GM12878 (cell line): ENCODE data around the gene PPP5C. TPM values are rescaled to one million over a fixed set of nuclear protein-coding genes. Genes with fewer than 3 reads are reported as not detected.

Experiments used
- ATAC-seq: fragments of 200-7000 bp; cut with Tn5 transposase; 3 replicates; pipeline ENCODE4 v1.9.1; 2020; ENCODE audit warnings: mild to moderate bottlenecking, moderate library complexity
- BruUV-seq: library from RNA; stranded (reverse); fragments of 400-500 nt; replicated peaks from 2 replicates; lab custom pipeline; 2021; lab: Mats Ljungman, UMichigan
- CTCF ChIA-PET: fragments of 300-600 bp; sonication (Branson Sonifier 250); formaldehyde crosslinking; extraction: SDS; loops from one replicate; lab custom pipeline; 2021; ENCODE audit warnings: inconsistent platforms; lab: Yijun Ruan, JAX
- POLR2A ChIA-PET: fragments of 350-600 bp; formaldehyde crosslinking; extraction: SDS; loops from one replicate; lab custom pipeline; 2021; ENCODE audit warnings: inconsistent platforms; lab: Charles Lee
- RAD21 ChIA-PET: fragments of 300-600 bp; sonication (Branson Sonifier 250); formaldehyde crosslinking; loops from one replicate; lab custom pipeline; 2023; ENCODE audit warnings: antibody characterized with exemption; ENCODE audit not compliant: unreplicated experiment; lab: Charles Lee
- SMC1A ChIA-PET: fragments of 300-600 bp; sonication (Branson Sonifier 250); formaldehyde crosslinking; loops from one replicate; lab custom pipeline; 2023; ENCODE audit not compliant: unreplicated experiment, uncharacterized antibody; lab: Charles Lee
- DNase-seq: peaks from one replicate; pipeline ENCODE4 v3.0.0-alpha.2; 2011; ENCODE audit warnings: low read depth, low spot score
- FAIRE-seq: peaks from 3 replicates; lab custom pipeline; 2011; peaks lifted over from hg19 to GRCh38; lab: Jason Lieb, UNC
- H2AFZ ChIP-seq: 2 replicates; pipeline ENCODE4 v1.6.0; 2011; ENCODE audit warnings: low read depth, low read length, control low read depth; ENCODE audit not compliant: control insufficient read depth
- H3K27ac ChIP-seq: 2 replicates; pipeline ENCODE4 v1.5.1; 2011; ENCODE audit warnings: control low read depth; ENCODE audit not compliant: control insufficient read depth, insufficient read depth
- H3K27me3 ChIP-seq, 2 experiments: replicated peaks in 1 of 2; 2 replicates each; pipeline versions ENCODE4 v1.6.0 to v1.6.1; 2011; ENCODE audit warnings: low read length in 1 of 2; ENCODE audit not compliant: control insufficient read depth in 2 of 2, insufficient read depth in 2 of 2
- H3K36me3 ChIP-seq, 2 experiments: 2 replicates each; pipeline ENCODE4 v1.5.1; 2011; ENCODE audit warnings: low read length in 1 of 2; ENCODE audit not compliant: control insufficient read depth in 2 of 2, insufficient read depth in 2 of 2
- H3K4me1 ChIP-seq: 2 replicates; pipeline ENCODE4 v1.6.1; 2011; ENCODE audit warnings: mild to moderate bottlenecking, low read length, moderate library complexity, mixed read lengths; ENCODE audit not compliant: control insufficient read depth, insufficient read depth
- H3K4me2 ChIP-seq: 2 replicates; pipeline ENCODE4 v1.6.0; 2011; ENCODE audit warnings: control low read depth; ENCODE audit not compliant: control insufficient read depth, insufficient read depth
- H3K4me3 ChIP-seq: fragments of 200-600 bp; sonication (generic); 2 replicates; pipeline ENCODE4 v1.5.1; 2016
- H3K79me2 ChIP-seq: 2 replicates; pipeline ENCODE4 v1.6.0; 2011; ENCODE audit warnings: low read length; ENCODE audit not compliant: control insufficient read depth, insufficient read depth
- H3K9ac ChIP-seq: 2 replicates; pipeline ENCODE4 v1.8.0; 2011; ENCODE audit warnings: low read length, control low read depth, mixed read lengths; ENCODE audit not compliant: control insufficient read depth, insufficient read depth
- H3K9me3 ChIP-seq: replicated peaks from 3 replicates; pipeline ENCODE4 v1.5.1; 2011; ENCODE audit warnings: mild to moderate bottlenecking, low read length; ENCODE audit not compliant: control insufficient read depth, insufficient read depth
- H4K20me1 ChIP-seq: 2 replicates; pipeline ENCODE4 v1.6.0; 2011; ENCODE audit not compliant: control insufficient read depth, insufficient read depth
- CHD2 ChIP-seq: IDR thresholded peaks from 2 replicates; pipeline ENCODE4 v1.6.1; 2011; ENCODE audit warnings: low read depth, low read length, improper control_type of control experiment, borderline replicate concordance
- CHD4 ChIP-seq: fragments of 200-600 bp; sonication (generic); IDR thresholded peaks from 2 replicates; pipeline ENCODE4 v1.6.1; 2016; ENCODE audit warnings: mild to moderate bottlenecking
- HCFC1 ChIP-seq: fragments of 150-350 bp; IDR thresholded peaks from 2 replicates; pipeline ENCODE4 v1.6.1; 2014; ENCODE audit warnings: low read length
- HDAC6 ChIP-seq: fragments of 200-600 bp; sonication (generic); IDR thresholded peaks from one replicate; pipeline ENCODE4 v1.8.0; 2017; ENCODE audit warnings: antibody characterized with exemption; ENCODE audit not compliant: unreplicated experiment
- MTA2 ChIP-seq: fragments of 450-650 bp; IDR thresholded peaks from 2 replicates; pipeline ENCODE4 v1.6.1; 2016; ENCODE audit warnings: low read depth, mild to moderate bottlenecking, moderate library complexity
- NFIC ChIP-seq: IDR thresholded peaks from 2 replicates; pipeline ENCODE4 v1.6.1; 2012; ENCODE audit warnings: low read depth, mild to moderate bottlenecking, inconsistent platforms, low read length, moderate library complexity
- NFYA ChIP-seq: IDR thresholded peaks from 2 replicates; pipeline ENCODE4 v1.6.1; 2011; ENCODE audit warnings: low read depth, mild to moderate bottlenecking, low read length, improper control_type of control experiment, borderline replicate concordance
- PKNOX1 ChIP-seq: fragments of 450-650 bp; IDR thresholded peaks from 2 replicates; pipeline ENCODE4 v1.6.1; 2016; ENCODE audit warnings: mild to moderate bottlenecking
- PML ChIP-seq: IDR thresholded peaks from 2 replicates; pipeline ENCODE4 v1.6.1; 2012; ENCODE audit warnings: low read length, inconsistent platforms
- RELA ChIP-seq: fragments of 450-650 bp; IDR thresholded peaks from 2 replicates; pipeline ENCODE4 v1.8.0; 2014; ENCODE audit warnings: borderline replicate concordance; ENCODE audit not compliant: partially characterized antibody
- ZBTB11 ChIP-seq: fragments of 450-650 bp; formaldehyde crosslinking; IDR thresholded peaks from 2 replicates; pipeline ENCODE4 v1.5.0; 2022; ENCODE audit warnings: mild to moderate bottlenecking, missing genetic modification characterization
- ZBTB33 ChIP-seq: fragments of 450-650 bp; IDR thresholded peaks from 2 replicates; pipeline ENCODE4 v1.6.1; 2017; ENCODE audit warnings: mild to moderate bottlenecking
- WGBS: methylation state at CpG from one replicate; pipeline ENCODE4 v1.1.6; 2016; ENCODE audit warnings: low lambda C conversion rate; ENCODE audit not compliant: insufficient replicate concordance, insufficient coverage; ENCODE audit errors: missing lambda C conversion rate; 5-methylcytosine and 5-hydroxymethylcytosine counted together
- in situ Hi-C: fragments of 300-500 bp; cut with MboI; formaldehyde crosslinking; loops from 9 replicates; pipeline ENCODE4 v1.14.3; 2018; ENCODE audit warnings: mixed read lengths
- intact Hi-C: fragments of 100-400 bp; cut with micrococcal nuclease; formaldehyde crosslinking; loops from one replicate; pipeline ENCODE4 v1.14.2; 2022; ENCODE audit not compliant: unreplicated experiment
- polyA plus RNA-seq, 11 experiments: library from polyadenylated mRNA; depleted of rRNA in 4 of 11; unstranded in 6 of 11; stranded (reverse) in 5 of 11; fragments of >200 nt; fragmentation: Nextera tagmentation in 4 of 11; fragmentation: Illumina TruSeq in 1 of 11; extraction: Ambion mirVana in 4 of 11; extraction: Trizol in 1 of 11; gene quantifications; 1 replicate in 1 of 11; 2 replicates in 10 of 11; pipeline versions ENCODE4 v1.2.1 to v1.2.3, GENCODE V29; 2011 to 2016; ENCODE audit warnings: inconsistent platforms in 2 of 11, missing spikeins in 2 of 11, low read depth in 1 of 11
- total RNA-seq, 4 experiments: library from RNA; depleted of rRNA in 3 of 4; stranded (reverse); fragments of >200 nt in 3 of 4; fragmentation: Illumina TruSeq in 1 of 4; extraction: Trizol in 1 of 4; gene quantifications; 2 replicates each; pipeline versions ENCODE4 v1.2.1 to v1.2.3, GENCODE V29; 2013 to 2021
- TF ChIP-seq, protein P1 (sequence below): IDR thresholded peaks from 2 replicates; pipeline ENCODE4 v1.6.1; 2012; ENCODE audit warnings: low read depth, low read length, improper control_type of control experiment
- TF ChIP-seq, protein P2 (sequence below): IDR thresholded peaks from 2 replicates; pipeline ENCODE4 v1.6.1; 2011; ENCODE audit warnings: mild to moderate bottlenecking, low read depth, low read length, moderate library complexity; ENCODE audit not compliant: insufficient replicate concordance

The PPP5C gene
- total and polyA plus RNA-seq, 10 of the 15 experiments (the other 5 are each of a cell fraction or from before 2014, with no cell fraction given), result 1.1 to 154 (median 94.5) TPM

- no peak for TF ChIP-seq ZBTB11 (CRISPR knock-in tag)
- TF ChIP-seq MTA2, result no peak
- TF ChIP-seq RELA, result no peak
- no peak for TF ChIP-seq NFYA
- TF ChIP-seq HDAC6, result no peak
Measured at GRCh38 chr19:46390121-46390858, 43.4 kb downstream of the PPP5C start (continued).

- Histone ChIP-seq H2AFZ (no peak overlapping the region), H3K27ac (no peak overlapping the region), H3K27me3 (no peaks in the 10 kb centered on the region), H3K9me3 (no peaks in the 10 kb centered on the region), H3K4me1 (no peaks in the 10 kb centered on the region), H3K36me3 (peaks cover 30 to 41% of the 10 kb centered on the region in 2 experiments), H3K79me2 (no peaks in the 10 kb centered on the region), H3K4me2 (no peak overlapping the region), H4K20me1 (no peaks in the 10 kb centered on the region), H3K9ac (no peak overlapping the region), H3K4me3 (no peak overlapping the region)
- ChIA-PET SMC1A (interaction anchor here (1.6 kb wide), 1 partner anchor 8 kb away, joined by 3 read pairs; no protein-coding TSS in a partner anchor), POLR2A (interaction anchor here (0.6 kb wide), 1 partner anchor 43 kb away, joined by 3 read pairs; no protein-coding TSS in a partner anchor), RAD21 (no interaction called here), CTCF (no interaction called here)
- intact Hi-C loops (loop anchor here (10.0 kb wide), 1 partner anchor 106 kb away; no protein-coding TSS in a partner anchor), in situ Hi-C loops (no loop called here)
- no TSS peak for BruUV-seq
- 95% methylated on average over 18 of the region's 18 CpGs for WGBS
- no peak for ATAC-seq
- no peak for FAIRE-seq
- no peak for DNase-seq
- TF ChIP-seq, protein P1, sequence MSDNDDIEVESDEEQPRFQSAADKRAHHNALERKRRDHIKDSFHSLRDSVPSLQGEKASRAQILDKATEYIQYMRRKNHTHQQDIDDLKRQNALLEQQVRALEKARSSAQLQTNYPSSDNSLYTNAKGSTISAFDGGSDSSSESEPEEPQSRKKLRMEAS, result no peak
- TF ChIP-seq, protein P2, sequence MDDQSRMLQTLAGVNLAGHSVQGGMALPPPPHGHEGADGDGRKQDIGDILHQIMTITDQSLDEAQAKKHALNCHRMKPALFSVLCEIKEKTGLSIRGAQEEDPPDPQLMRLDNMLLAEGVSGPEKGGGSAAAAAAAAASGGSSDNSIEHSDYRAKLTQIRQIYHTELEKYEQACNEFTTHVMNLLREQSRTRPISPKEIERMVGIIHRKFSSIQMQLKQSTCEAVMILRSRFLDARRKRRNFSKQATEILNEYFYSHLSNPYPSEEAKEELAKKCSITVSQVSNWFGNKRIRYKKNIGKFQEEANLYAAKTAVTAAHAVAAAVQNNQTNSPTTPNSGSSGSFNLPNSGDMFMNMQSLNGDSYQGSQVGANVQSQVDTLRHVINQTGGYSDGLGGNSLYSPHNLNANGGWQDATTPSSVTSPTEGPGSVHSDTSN, result no peak
- no peak for TF ChIP-seq CHD4
- TF ChIP-seq HCFC1, result no peak
- TF ChIP-seq CHD2, result no peak
- no peak for TF ChIP-seq ZBTB33
- TF ChIP-seq NFIC, result no peak
- no peak for TF ChIP-seq PML
- TF ChIP-seq PKNOX1, result no peak
Measured at GRCh38 chr19:46390866-46391265, 44.0 kb downstream of the PPP5C start.
